PC-9 (cell line): ENCODE data around the gene DNAAF6. TPM values are rescaled to one million over a fixed set of nuclear protein-coding genes. Genes with fewer than 3 reads are reported as not detected.

Experiments
- BruUV-seq: library from RNA; stranded (reverse); fragments of 400-500 nt; replicated peaks from 2 replicates; lab custom pipeline; 2021; lab: Mats Ljungman, UMichigan
- CTCF ChIA-PET: fragments of 300-600 bp; sonication (Branson Sonifier 250); formaldehyde crosslinking; loops from one replicate; lab custom pipeline; 2022; ENCODE audit warnings: antibody characterized with exemption; lab: Charles Lee
- POLR2A ChIA-PET: fragments of 300-600 bp; sonication (Branson Sonifier 250); formaldehyde crosslinking; loops from one replicate; lab custom pipeline; 2022; ENCODE audit warnings: antibody characterized with exemption; ENCODE audit not compliant: unreplicated experiment; lab: Charles Lee
- DNase-seq, 2 experiments: peaks; one replicate each; pipeline versions ENCODE4 v3.0.0 to v3.0.0-alpha.2; 2015 to 2022; ENCODE audit warnings: mixed read lengths in 1 of 2
- H2AFZ ChIP-seq: fragments of 200-600 bp; sonication (generic); 2 replicates; pipeline ENCODE4 v1.8.1; 2017; ENCODE audit warnings: antibody characterized with exemption
- H3F3A ChIP-seq: fragments of 200-600 bp; sonication (generic); 2 replicates; pipeline ENCODE4 v1.8.1; 2017; ENCODE audit warnings: antibody characterized with exemption, mild to moderate bottlenecking, low read depth; ENCODE audit not compliant: insufficient read depth
- H3K27ac ChIP-seq: fragments of 200-600 bp; sonication (generic); 2 replicates; pipeline ENCODE4 v1.6.1; 2016; ENCODE audit warnings: mixed run types
- H3K27me3 ChIP-seq: fragments of 200-600 bp; sonication (generic); 2 replicates; pipeline ENCODE4 v1.6.1; 2016; ENCODE audit warnings: low read depth, mixed run types; ENCODE audit not compliant: insufficient read depth
- H3K36me3 ChIP-seq: fragments of 200-600 bp; sonication (generic); 2 replicates; pipeline ENCODE4 v1.6.1; 2016; ENCODE audit warnings: low read depth, mixed run types
- H3K4me1 ChIP-seq: fragments of 200-600 bp; sonication (generic); replicated peaks from 2 replicates; pipeline ENCODE4 v1.6.1; 2016; ENCODE audit warnings: mixed run types; ENCODE audit not compliant: insufficient read depth
- H3K4me2 ChIP-seq: fragments of 200-600 bp; sonication (generic); 2 replicates; pipeline ENCODE4 v1.6.1; 2017; ENCODE audit warnings: mixed run types
- H3K4me3 ChIP-seq: fragments of 200-600 bp; sonication (generic); 2 replicates; pipeline ENCODE4 v1.6.1; 2016; ENCODE audit warnings: mixed run types
- H3K79me2 ChIP-seq: fragments of 200-600 bp; sonication (generic); 2 replicates; pipeline ENCODE4 v1.6.1; 2017; ENCODE audit warnings: low read depth, mixed run types
- H3K9me2 ChIP-seq: fragments of 200-600 bp; sonication (generic); 2 replicates; pipeline ENCODE4 v1.8.1; 2017; ENCODE audit warnings: mild to moderate bottlenecking; ENCODE audit not compliant: insufficient read depth
- H3K9me3 ChIP-seq: fragments of 200-600 bp; sonication (generic); 2 replicates; pipeline ENCODE4 v1.8.1; 2016; ENCODE audit warnings: low read depth; ENCODE audit not compliant: insufficient read depth
- H4K20me1 ChIP-seq: fragments of 200-600 bp; sonication (generic); 2 replicates; pipeline ENCODE4 v1.8.1; 2017; ENCODE audit not compliant: insufficient read depth
- EZH2 ChIP-seq: fragments of 200-600 bp; sonication (generic); IDR thresholded peaks from 2 replicates; pipeline ENCODE4 v1.8.0; 2017; ENCODE audit warnings: antibody characterized with exemption, low read depth
- intact Hi-C: fragments of 100-400 bp; cut with micrococcal nuclease; formaldehyde crosslinking; loops from one replicate; pipeline ENCODE4 v1.10.0; 2022; ENCODE audit not compliant: unreplicated experiment
- total RNA-seq: library from RNA; stranded (reverse); gene quantifications from 2 replicates; pipeline ENCODE4 v1.2.3, GENCODE V29; 2021
- TF ChIP-seq, protein P1 (sequence below): fragments of 200-600 bp; sonication (generic); conservative IDR thresholded peaks from 2 replicates; pipeline ENCODE4 v1.6.1; 2017; ENCODE audit warnings: mixed run types, antibody characterized with exemption, mild to moderate bottlenecking, moderate library complexity

DNAAF6 gene
- total RNA-seq, 1 experiment from 2014 or later = not detected

GRCh38 chrX:107228486-107228819, 22.0 kb downstream of the DNAAF6 start:
- intact Hi-C loops = no loop called here
- Histone ChIP-seq H3K4me2 (no peak overlapping the region), H3K79me2 (no peaks in the 10 kb centered on the region), H3K4me3 (no peak overlapping the region), H4K20me1 (no peaks in the 10 kb centered on the region), H3K9me3 (no peaks in the 10 kb centered on the region), H2AFZ (no peak overlapping the region), H3K4me1 (peaks cover 5% of the 10 kb centered on the region; the same call in 1 of the 2 replicates), H3K36me3 (no peaks in the 10 kb centered on the region), H3K27ac (no peak overlapping the region), H3K27me3 (no peaks in the 10 kb centered on the region), H3K9me2 (no peaks in the 10 kb centered on the region), H3F3A (no peaks in the 10 kb centered on the region)
- TF ChIP-seq, protein P1, sequence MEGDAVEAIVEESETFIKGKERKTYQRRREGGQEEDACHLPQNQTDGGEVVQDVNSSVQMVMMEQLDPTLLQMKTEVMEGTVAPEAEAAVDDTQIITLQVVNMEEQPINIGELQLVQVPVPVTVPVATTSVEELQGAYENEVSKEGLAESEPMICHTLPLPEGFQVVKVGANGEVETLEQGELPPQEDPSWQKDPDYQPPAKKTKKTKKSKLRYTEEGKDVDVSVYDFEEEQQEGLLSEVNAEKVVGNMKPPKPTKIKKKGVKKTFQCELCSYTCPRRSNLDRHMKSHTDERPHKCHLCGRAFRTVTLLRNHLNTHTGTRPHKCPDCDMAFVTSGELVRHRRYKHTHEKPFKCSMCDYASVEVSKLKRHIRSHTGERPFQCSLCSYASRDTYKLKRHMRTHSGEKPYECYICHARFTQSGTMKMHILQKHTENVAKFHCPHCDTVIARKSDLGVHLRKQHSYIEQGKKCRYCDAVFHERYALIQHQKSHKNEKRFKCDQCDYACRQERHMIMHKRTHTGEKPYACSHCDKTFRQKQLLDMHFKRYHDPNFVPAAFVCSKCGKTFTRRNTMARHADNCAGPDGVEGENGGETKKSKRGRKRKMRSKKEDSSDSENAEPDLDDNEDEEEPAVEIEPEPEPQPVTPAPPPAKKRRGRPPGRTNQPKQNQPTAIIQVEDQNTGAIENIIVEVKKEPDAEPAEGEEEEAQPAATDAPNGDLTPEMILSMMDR = no peak
- TF ChIP-seq EZH2 = no peak
- CTCF ChIA-PET = no interaction called here
- no peak for DNase-seq
- BruUV-seq = no TSS peak
- POLR2A ChIA-PET = no interaction called here

DNA sequence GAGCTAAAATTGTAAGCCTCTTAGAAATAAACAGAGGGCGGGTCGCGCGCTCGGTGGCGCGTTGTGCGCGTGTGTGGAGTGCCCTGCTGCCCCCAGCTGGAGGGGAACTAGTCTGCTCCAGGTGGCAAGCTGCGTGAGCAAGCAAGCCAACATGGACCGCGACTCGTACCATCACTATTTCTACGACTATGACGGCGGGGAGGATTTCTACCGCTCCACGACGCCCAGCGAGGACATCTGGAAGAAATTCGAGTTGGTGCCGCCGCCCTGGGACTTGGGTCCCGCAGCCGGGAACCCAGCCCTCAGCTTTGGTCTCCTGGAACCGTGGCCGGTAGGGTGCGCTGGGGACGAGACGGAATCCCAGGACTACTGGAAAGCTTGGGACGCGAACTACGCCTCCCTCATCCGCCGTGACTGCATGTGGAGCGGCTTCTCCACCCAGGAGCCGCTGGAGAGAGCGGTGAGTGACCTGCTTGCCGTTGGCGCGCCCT, 66.1 kb downstream of the DNAAF6 start:
- no peak for DNase-seq
- H2AFZ ChIP-seq = no peak overlapping the region

DNA sequence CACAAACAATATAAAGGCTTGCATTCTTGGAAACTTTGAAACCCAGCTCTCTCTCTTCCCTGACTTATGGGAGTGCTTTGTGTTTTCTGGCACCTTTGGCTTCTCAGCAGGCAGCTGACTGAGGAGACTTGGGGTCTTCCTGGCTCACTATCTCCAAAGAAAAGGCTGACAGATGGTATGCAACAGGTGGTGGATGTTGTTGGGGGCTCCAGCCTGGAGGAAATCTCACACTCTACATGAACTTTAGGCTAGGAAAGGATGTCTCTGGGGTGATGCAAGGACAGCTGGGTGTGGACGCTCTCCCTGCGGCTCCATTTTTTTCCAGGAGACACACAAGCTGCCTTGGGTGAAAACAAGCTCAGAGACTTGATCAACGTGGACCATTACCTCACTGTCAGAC, 67.4 kb downstream of the DNAAF6 start:
- no peaks in the 10 kb centered on the region for H3K9me2 ChIP-seq
- H3K27ac ChIP-seq = no peak overlapping the region
- H2AFZ ChIP-seq = no peak overlapping the region
- no peaks in the 10 kb centered on the region for H4K20me1 ChIP-seq
- H3K36me3 ChIP-seq = no peaks in the 10 kb centered on the region
- no peaks in the 10 kb centered on the region for H3K4me1 ChIP-seq
- no peaks in the 10 kb centered on the region; the same call in 1 of the 2 replicates for H3K9me3 ChIP-seq
- intact Hi-C loops = no loop called here
- no peaks in the 10 kb centered on the region for H3F3A ChIP-seq
- ChIA-PET POLR2A (no interaction called here), CTCF (no interaction called here)
- DNase-seq = no peak
- H3K4me3 ChIP-seq = no peak overlapping the region
- no peak overlapping the region for H3K4me2 ChIP-seq
- no peaks in the 10 kb centered on the region for H3K27me3 ChIP-seq
- no TSS peak for BruUV-seq
- H3K79me2 ChIP-seq = no peaks in the 10 kb centered on the region
- TF ChIP-seq, protein P1 = no peak
- TF ChIP-seq EZH2 = no peak

More for the DNA sequence above, 66.1 kb downstream of the DNAAF6 start:
- ChIA-PET CTCF (no interaction called here), POLR2A (interaction anchor here (0.6 kb wide), 1 partner anchor 653 kb away, joined by 4 read pairs; no protein-coding TSS in a partner anchor)
- Histone ChIP-seq H4K20me1 (no peaks in the 10 kb centered on the region), H3K79me2 (no peaks in the 10 kb centered on the region), H3K9me2 (no peaks in the 10 kb centered on the region), H3K4me3 (no peak overlapping the region), H3K27ac (no peak overlapping the region), H3K36me3 (no peaks in the 10 kb centered on the region), H3K27me3 (no peaks in the 10 kb centered on the region), H3K4me1 (no peaks in the 10 kb centered on the region), H3F3A (no peaks in the 10 kb centered on the region), H3K9me3 (no peaks in the 10 kb centered on the region; the same call in 1 of the 2 replicates), H3K4me2 (no peak overlapping the region)
- no TSS peak for BruUV-seq
- intact Hi-C loops = no loop called here
- no peak for TF ChIP-seq EZH2
- TF ChIP-seq, protein P1 = no peak
